ENCODE data around the gene MARF1. TPM values are rescaled to one million over a fixed set of nuclear protein-coding genes. Genes with fewer than 3 reads are reported as not detected.

Gene MARF1
- total RNA-seq, 1 donor from 2014 or later: 16.0 TPM

DNA sequence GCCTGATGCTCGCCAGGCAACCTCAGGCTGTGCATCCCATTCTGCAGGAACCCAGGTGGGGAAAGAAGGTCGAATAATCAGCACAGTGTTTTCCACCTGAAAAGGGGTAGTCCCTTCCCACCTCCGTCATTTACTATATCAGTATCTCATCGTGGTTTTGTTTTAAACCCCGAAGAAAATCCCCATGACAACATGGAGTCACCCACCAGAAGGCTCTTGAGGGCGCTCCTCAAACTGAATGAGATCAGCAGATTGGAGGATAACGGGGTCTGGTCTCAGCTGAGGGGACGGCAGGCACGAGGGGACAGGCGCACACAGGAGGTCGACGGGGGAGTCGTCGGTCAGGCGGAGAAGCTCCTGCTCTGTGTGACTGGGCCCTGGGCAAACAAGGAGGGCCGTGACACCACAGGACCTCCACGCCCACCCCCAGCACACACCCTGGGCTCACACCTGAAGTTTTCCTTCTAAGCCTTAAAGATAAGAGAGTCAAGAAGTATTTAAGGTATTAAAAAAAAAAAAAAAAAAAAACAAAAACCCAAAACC, 44.2 kb downstream of the MARF1 start:
- DNase-seq (ENCODE audit: low spot score in 2 of 2): no peak
- Histone ChIP-seq H3K4me1 (peaks cover 0 to 10% of the 10 kb centered on the region in 2 donors), H3K4me3 (no peak overlapping the region), H3K36me3 (peaks cover 49 to 83% of the 10 kb centered on the region in 2 donors), H3K27me3 (no peaks in the 10 kb centered on the region), H3K27ac (peak overlapping the region; percentile 34 to 39), H3K9me3 (no peaks in the 10 kb centered on the region)
- intact Hi-C loops (cut with DNase I): no loop called here
- TF ChIP-seq CTCF (IDR thresholded peaks at IDR 0.05): no peak

DNA sequence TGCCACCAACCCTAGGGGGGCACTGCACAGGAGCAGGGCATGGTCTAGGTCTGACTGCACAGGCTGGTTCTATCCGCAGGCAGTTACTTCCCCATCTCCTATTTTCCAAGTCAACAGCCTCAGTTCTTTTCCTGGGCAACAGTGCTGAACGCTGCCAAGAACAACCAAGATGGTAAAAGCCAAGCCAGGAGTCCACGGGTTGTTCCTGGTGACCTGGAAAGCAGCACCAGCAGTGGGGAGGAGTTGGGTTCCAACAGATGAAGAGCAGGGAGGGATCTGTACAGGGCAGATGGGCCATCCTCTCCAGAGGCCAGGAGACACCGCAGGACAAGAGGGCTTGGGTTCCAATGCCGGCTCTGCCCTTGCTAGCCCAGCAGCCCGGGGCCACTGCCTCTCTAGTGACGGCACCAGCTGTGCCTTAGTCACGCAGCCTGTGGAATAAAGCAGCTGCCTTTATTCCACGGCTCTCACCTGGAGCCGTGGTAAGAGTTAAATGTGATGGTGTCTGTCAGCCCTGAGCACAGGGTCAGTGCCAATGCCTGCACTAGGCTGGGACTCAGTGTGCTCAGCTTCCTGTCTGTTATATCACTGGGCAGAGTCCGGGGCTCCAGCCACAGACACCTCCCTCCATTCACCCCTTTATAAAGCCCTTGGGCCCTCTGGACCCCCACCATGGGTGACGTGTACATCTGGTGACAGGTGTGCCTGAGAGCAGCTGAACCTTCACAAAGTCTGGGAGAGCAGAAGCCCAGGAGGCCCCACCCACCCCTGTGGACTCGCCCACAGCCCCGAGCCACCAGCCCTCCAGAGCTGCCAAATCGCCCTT, 44.9 kb downstream of the MARF1 start:
- Histone ChIP-seq H3K27me3 (no peaks in the 10 kb centered on the region), H3K36me3 (peaks cover 51 to 76% of the 10 kb centered on the region in 2 donors), H3K4me1 (peaks cover 0 to 10% of the 10 kb centered on the region in 2 donors), H3K9me3 (no peaks in the 10 kb centered on the region), H3K27ac (peak overlapping the region; percentile 34 to 39), H3K4me3 (no peak overlapping the region)
- no peak for DNase-seq (ENCODE audit: low spot score in 2 of 2)
- intact Hi-C loops (cut with DNase I): no loop called here
- no peak for TF ChIP-seq CTCF (IDR thresholded peaks at IDR 0.05)

GRCh38 chr16:15597135-15597534, 45.8 kb downstream of the MARF1 start:
- Histone ChIP-seq H3K36me3 (peaks cover 51 to 67% of the 10 kb centered on the region in 2 donors), H3K4me3 (no peak overlapping the region), H3K27ac (peak overlapping the region; percentile 34 to 39), H3K27me3 (no peaks in the 10 kb centered on the region), H3K9me3 (no peaks in the 10 kb centered on the region), H3K4me1 (peaks cover 0 to 10% of the 10 kb centered on the region in 2 donors)
- TF ChIP-seq CTCF (IDR thresholded peaks at IDR 0.05): no peak
- no peak for DNase-seq (ENCODE audit: low spot score in 2 of 2)
- intact Hi-C loops (cut with DNase I): no loop called here

- intact Hi-C loops (cut with DNase I): no loop called here
- Histone ChIP-seq H3K4me1 (peaks cover 0 to 18% of the 10 kb centered on the region in 2 donors), H3K27ac (no peak overlapping the region), H3K27me3 (no peaks in the 10 kb centered on the region), H3K4me3 (no peak overlapping the region), H3K36me3 (peaks cover 29 to 44% of the 10 kb centered on the region in 2 donors), H3K9me3 (no peaks in the 10 kb centered on the region)
- DNase-seq (ENCODE audit: low spot score in 2 of 2): no peak
- TF ChIP-seq CTCF (IDR thresholded peaks at IDR 0.05): no peak
These were observed 48.1 kb downstream of the MARF1 start for GRCh38 chr16:15594711-15595320.

DNA sequence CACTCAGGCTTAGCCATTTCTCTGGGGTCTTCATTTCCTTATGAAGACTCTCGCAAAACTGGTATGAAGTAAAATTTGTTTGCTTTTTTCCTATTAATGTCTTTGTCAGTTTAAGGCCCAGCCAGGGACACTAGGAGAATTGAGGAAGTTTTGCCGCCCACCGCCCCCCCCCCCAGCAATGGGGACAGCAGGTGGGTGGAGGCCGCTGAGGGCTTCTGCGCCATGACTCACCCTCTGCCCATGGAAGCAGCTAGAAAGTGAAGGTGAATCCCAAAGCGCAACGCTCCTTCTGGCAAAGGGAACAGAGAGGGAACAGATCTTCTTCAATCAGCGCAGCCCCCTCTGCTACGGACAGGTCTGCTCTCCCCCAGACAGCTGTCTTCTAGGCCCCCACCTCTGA, 49.7 kb downstream of the MARF1 start:
- H3K4me1 ChIP-seq: peaks cover 0 to 18% of the 10 kb centered on the region in 2 donors
- H3K4me3 ChIP-seq: no peak overlapping the region
- H3K27ac ChIP-seq: peak overlapping the region in 1 of 2 donors; percentile 19
- no peak for DNase-seq (ENCODE audit: low spot score in 2 of 2)
- H3K27me3 ChIP-seq: no peaks in the 10 kb centered on the region
- intact Hi-C loops (cut with DNase I): no loop called here
- TF ChIP-seq CTCF (IDR thresholded peaks at IDR 0.05): no peak
- peaks cover 23 to 37% of the 10 kb centered on the region in 2 donors for H3K36me3 ChIP-seq
- H3K9me3 ChIP-seq: no peaks in the 10 kb centered on the region
